Stimulated activated CD4-positive, alpha-beta T cell treated with anti-CD3 and anti-CD28 coated beads, Interleukin-15, amount 100 ng/mL, for 24 hours (primary cell): ENCODE measurements around the gene SSUH2.

Source experiments
- DNase-seq: peaks from one replicate; pipeline ENCODE4 v3.0.0-alpha.2; 2020

The SSUH2 gene

DNA sequence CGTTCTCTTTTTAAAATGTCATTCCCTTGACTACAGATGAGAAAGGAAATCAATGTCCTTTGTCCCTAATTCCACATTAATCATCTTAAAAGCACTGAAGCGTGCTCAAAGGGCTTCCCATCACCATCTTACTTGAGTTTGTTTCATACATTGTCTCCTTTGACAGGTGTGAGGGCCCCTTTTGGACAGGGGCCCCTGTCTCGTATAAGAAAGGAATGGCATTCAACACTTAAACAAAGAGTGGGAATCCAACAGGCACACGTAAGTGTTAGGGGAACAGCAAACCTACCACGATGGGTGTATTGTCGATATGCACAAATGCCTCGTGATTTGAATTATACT is 5.0 kb downstream of the SSUH2 start:
- no peak for DNase-seq

GRCh38 chr3:8638994-8639658 is 5.5 kb downstream of the SSUH2 start:
- DNase-seq = no peak

DNA sequence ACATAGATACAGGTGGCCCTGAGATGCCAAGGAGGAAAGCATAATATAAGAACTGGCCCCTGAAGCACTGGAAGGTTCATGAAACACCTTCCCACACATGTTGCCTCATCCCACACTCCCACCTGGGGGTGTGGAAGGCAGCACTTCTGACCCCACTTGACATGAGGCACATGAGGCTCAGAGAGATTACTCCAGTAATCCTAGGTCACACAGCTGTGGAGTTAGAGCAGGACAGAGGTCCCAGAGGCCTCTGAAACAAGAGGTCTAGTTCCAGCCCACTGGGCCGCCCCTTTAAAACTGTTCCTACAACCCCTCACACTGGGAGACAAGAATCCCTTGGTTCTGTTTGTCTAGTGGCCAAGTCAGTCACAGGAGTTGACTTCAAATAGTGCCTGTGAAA is 7.2 kb downstream of the SSUH2 start:
- DNase-seq = no peak

DNA sequence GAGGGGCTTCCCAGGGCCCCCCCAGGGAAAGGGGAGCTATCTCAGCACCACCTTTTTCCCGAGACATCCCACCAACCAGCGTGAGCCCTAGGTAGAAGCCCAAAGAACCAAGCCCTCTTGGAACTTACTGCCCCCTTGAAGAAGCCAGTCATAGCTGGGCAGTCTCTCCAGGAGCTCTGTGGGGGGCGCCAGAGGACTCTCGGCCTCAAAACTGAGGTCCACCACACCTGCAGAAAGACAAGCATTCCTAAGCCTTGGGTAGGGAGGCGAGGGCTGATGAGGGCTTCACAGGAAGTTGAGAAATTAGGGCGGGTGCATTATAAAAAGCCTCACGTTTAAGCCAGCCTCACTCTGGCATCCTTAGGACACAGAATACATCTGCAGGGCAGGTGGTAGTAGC is 9.0 kb downstream of the SSUH2 start:
- DNase-seq = no peak

GRCh38 chr3:8635125-8635524 is 9.5 kb downstream of the SSUH2 start:
- DNase-seq = no peak

GRCh38 chr3:8632402-8633237 is 12.0 kb downstream of the SSUH2 start:
- no peak for DNase-seq

- DNase-seq = no peak
Measured at GRCh38 chr3:8631661-8632060, 12.9 kb downstream of the SSUH2 start.

GRCh38 chr3:8629151-8630021 is 15.2 kb downstream of the SSUH2 start:
- peak; percentile 79 for DNase-seq

DNA sequence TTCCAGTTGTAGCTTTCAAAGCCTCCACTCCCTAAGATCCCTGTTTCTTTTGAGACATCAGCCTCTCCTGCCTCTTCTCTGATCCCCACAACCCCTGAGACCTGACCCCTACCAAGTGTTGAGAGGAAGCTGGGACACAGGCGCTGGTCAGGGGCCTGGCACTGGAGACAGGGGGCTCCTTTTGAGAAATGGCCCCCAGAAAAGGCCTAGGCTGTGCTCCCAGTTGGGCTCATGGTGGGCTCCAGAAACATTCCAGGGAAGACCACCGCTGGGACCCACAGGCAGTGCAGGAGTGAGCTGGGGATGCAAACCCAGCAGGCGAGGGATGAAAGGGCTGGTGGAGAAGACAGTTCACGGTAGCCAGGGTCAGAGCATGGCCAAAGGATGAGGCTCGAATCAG is 16.6 kb downstream of the SSUH2 start:
- DNase-seq = no peak

- no peak for DNase-seq
Measured at GRCh38 chr3:8627201-8627940, 17.2 kb downstream of the SSUH2 start.

- no peak for DNase-seq
Measured at GRCh38 chr3:8625991-8626390, 18.6 kb downstream of the SSUH2 start.

- no peak for DNase-seq
Measured at GRCh38 chr3:8624612-8625011, 20.0 kb downstream of the SSUH2 start.

- DNase-seq = no peak
Measured at GRCh38 chr3:8623741-8624140, 20.9 kb downstream of the SSUH2 start.

- peak; percentile 62 for DNase-seq
Measured at GRCh38 chr3:8622873-8623691, 21.5 kb downstream of the SSUH2 start.

DNA sequence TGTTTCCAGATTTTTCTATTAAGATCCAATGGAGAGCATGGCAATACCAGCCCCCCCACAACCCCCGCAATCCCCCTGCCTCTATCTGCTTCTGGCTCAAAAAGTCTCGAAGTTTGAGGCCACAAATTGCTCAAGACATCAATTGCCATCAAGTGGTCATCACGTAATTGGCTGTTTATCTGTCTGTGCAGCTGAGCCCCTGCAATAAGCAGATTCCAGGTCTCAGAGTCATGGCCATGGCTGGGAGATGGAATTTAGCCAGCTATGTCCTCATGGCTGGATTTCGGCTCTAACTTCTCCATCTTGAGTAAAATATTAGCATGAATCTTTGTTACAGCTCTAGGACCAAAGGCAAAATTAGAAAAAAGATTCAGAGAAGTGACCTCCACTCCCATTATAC is 22.7 kb downstream of the SSUH2 start:
- DNase-seq = no peak

DNA sequence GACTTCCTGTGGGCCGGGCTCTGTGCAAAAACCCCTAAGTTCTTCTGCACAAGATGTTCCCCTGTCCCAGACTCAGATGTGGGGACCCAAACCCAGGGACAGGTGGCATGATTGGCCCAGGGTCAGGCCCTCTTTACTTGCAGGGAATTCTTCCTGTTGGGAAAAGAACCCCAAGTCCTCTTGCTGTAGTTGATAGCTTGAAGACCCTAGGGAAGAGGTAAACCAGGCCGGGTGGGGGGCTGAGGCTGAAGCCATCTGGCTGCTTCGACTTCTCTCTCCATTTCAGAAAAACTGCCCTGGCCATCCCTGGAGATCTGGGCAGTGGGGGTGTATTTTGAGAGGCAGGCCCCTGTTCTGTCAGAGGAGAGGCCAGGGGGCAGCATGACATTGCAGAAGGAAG is 23.5 kb downstream of the SSUH2 start:
- no peak for DNase-seq

- DNase-seq = no peak
Measured at GRCh38 chr3:8619548-8619947, 25.1 kb downstream of the SSUH2 start.

- no peak for DNase-seq
Measured at GRCh38 chr3:8618950-8619349, 25.6 kb downstream of the SSUH2 start.

DNA sequence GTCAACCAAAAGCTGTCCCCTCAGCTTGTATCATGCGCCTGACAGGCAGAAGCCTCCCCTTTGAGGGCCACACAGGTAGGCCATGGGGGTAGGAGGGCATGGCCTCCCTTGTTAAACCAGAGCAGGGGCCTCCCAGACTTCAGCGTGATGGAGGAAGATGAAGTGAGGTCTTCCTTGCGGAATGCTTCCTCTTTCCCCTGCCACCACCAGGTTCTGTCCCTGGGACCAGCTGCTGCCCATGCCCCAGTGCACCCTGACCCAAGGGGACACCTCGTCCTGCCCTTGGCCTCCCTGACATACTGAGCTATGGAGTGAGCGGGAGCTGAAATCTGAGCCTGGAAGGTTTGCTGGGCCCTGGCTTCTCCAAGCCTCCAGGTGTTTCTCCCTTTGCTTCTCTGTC is 26.7 kb downstream of the SSUH2 start:
- no peak for DNase-seq

DNA sequence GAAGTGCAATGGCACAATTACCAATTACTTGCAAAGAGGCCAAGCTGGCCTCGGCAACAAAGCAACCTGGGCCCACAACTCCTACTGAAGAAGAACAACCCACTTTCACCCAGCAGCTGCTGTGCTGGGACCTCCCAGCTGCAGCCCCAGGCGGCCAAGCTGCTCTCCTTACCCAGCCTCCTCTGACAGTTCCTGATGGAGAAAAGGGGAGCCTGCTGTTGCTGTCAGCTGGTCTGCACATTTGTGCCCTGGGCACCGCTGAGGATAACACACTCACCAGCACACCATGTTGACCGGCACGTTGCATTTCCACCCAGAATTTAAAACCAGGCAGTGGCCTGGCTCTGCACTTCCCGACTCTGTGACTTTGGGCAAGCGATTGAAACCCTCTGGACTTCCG is 33.6 kb downstream of the SSUH2 start:
- no peak for DNase-seq

DNA sequence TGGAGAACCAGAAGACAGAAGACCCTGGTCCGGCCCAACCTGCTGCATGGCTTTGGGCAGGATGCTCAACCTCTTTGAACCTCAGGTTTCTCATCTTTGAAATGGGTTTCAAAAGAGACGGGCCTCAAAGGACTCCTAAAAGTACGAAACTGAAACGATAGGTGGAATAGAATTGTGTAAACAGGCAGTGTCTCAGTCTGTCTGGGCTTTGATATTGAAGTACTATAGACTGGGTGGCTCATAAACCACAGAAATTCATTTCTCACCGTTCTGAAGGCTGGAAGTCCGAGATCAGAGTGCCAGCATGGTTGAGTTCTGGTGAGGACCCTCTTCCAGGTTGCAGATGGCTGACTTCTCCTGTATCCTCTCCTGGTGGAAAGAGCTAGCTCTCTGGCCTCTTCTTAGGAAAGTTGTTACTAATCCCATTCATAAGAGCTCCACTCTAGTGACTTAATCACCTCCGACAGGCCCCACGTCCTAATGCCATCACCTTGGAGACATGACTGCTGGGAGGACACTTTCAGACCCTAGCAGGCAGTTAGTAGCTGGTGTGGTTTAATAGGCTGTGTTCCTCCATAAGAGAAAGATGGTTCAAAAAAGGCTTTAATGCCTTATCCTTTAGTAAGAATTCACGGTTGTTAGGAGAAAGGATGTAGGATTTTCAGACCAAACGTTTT is 35.7 kb downstream of the SSUH2 start:
- no peak for DNase-seq
